IMR-90 (cell line): Measurements from ENCODE around the gene FBXW10B. TPM values are rescaled to one million over a fixed set of nuclear protein-coding genes. Genes with fewer than 3 reads are reported as not detected.

ENCODE experiments used
- ATAC-seq: fragments of 200-7000 bp; cut with Tn5 transposase; 2 replicates; pipeline ENCODE4 v1.9.1; 2020; ENCODE audit warnings: low read depth, mild to moderate bottlenecking, moderate library complexity
- BruUV-seq: library from RNA; stranded (reverse); fragments of 400-500 nt; replicated peaks from 2 replicates; lab custom pipeline; 2021; lab: Mats Ljungman, UMichigan
- CTCF ChIA-PET: fragments of 300-600 bp; formaldehyde crosslinking; extraction: SDS; loops from one replicate; lab custom pipeline; 2021; ENCODE audit warnings: antibody characterized with exemption; lab: Yijun Ruan, JAX
- POLR2A ChIA-PET: fragments of 300-600 bp; sonication (Branson Sonifier 250); formaldehyde crosslinking; loops from one replicate; lab custom pipeline; 2022; ENCODE audit warnings: antibody characterized with exemption; ENCODE audit not compliant: unreplicated experiment; lab: Charles Lee
- DNase-seq: peaks from one replicate; pipeline ENCODE4 v3.0.0; 2013
- H2AFZ ChIP-seq: replicated peaks from 2 replicates; pipeline ENCODE3; 2013; ENCODE audit warnings: low read length, mild to moderate bottlenecking; ENCODE audit not compliant: poor library complexity
- H2AK5ac ChIP-seq: 2 replicates; pipeline ENCODE4 v1.6.1; 2013; ENCODE audit warnings: low read depth, low read length, inconsistent platforms
- H2AK9ac ChIP-seq: replicated peaks from 2 replicates; pipeline ENCODE3; 2013; ENCODE audit warnings: mild to moderate bottlenecking, low read depth, low read length, moderate library complexity; ENCODE audit not compliant: poor library complexity
- H2BK120ac ChIP-seq: 2 replicates; pipeline ENCODE4 v1.6.1; 2013; ENCODE audit warnings: low read depth, low read length, inconsistent platforms
- H2BK15ac ChIP-seq: 3 replicates; pipeline ENCODE4 v1.6.1; 2013; ENCODE audit warnings: low read depth, low read length, inconsistent platforms
- H2BK20ac ChIP-seq: 2 replicates; pipeline ENCODE4 v1.6.1; 2013; ENCODE audit warnings: low read depth, mild to moderate bottlenecking, inconsistent platforms, low read length, moderate library complexity
- H2BK5ac ChIP-seq: 2 replicates; pipeline ENCODE4 v1.6.1; 2013; ENCODE audit warnings: mild to moderate bottlenecking, low read depth, low read length, inconsistent platforms; ENCODE audit not compliant: poor library complexity, severe bottlenecking
- H3K14ac ChIP-seq: replicated peaks from 2 replicates; pipeline ENCODE4 v1.6.1; 2013; ENCODE audit warnings: low read depth, low read length, inconsistent platforms
- H3K18ac ChIP-seq: 2 replicates; pipeline ENCODE4 v1.6.1; 2013; ENCODE audit warnings: low read depth, low read length, control low read depth
- H3K23ac ChIP-seq: 2 replicates; pipeline ENCODE4 v1.6.1; 2013; ENCODE audit warnings: low read depth, low read length, inconsistent platforms
- H3K27ac ChIP-seq: 2 replicates; pipeline ENCODE4 v1.5.1; 2013; ENCODE audit warnings: mild to moderate bottlenecking, control low read depth, low read length; ENCODE audit not compliant: insufficient read depth
- H3K27me3 ChIP-seq: 2 replicates; pipeline ENCODE4 v1.6.1; 2013; ENCODE audit warnings: low read length; ENCODE audit not compliant: control insufficient read depth, insufficient read depth
- H3K36me3 ChIP-seq: 2 replicates; pipeline ENCODE4 v1.6.1; 2013; ENCODE audit warnings: low read length, mixed read lengths; ENCODE audit not compliant: control insufficient read depth, insufficient read depth
- H3K4ac ChIP-seq: 2 replicates; pipeline ENCODE4 v1.6.1; 2013; ENCODE audit warnings: low read depth, low read length, inconsistent platforms
- H3K4me1 ChIP-seq: 2 replicates; pipeline ENCODE4 v1.6.1; 2013; ENCODE audit warnings: low read length, mixed read lengths; ENCODE audit not compliant: control insufficient read depth, insufficient read depth
- H3K4me2 ChIP-seq: 2 replicates; pipeline ENCODE4 v1.6.1; 2013; ENCODE audit warnings: low read depth, mild to moderate bottlenecking, control low read depth, low read length, moderate library complexity
- H3K4me3 ChIP-seq: 2 replicates; pipeline ENCODE4 v1.5.1; 2013; ENCODE audit warnings: low read depth, mild to moderate bottlenecking, control low read depth, low read length, moderate library complexity; ENCODE audit not compliant: insufficient read depth
- H3K56ac ChIP-seq: 2 replicates; pipeline ENCODE4 v1.6.1; 2013; ENCODE audit warnings: low read length, inconsistent platforms; ENCODE audit not compliant: insufficient read depth; ENCODE audit errors: extremely low read depth
- H3K79me1 ChIP-seq, 2 experiments: 2 replicates each; pipeline ENCODE4 v1.6.1; 2013; ENCODE audit warnings: low read length in 2 of 2, inconsistent platforms in 1 of 2, low read depth in 1 of 2
- H3K9ac ChIP-seq: 2 replicates; pipeline ENCODE4 v1.6.1; 2013; ENCODE audit warnings: low read depth, low read length, control low read depth
- H3K9me1 ChIP-seq: 2 replicates; pipeline ENCODE4 v1.6.1; 2013; ENCODE audit warnings: low read length, inconsistent platforms; ENCODE audit not compliant: insufficient read depth
- H3K9me3 ChIP-seq: 2 replicates; pipeline ENCODE4 v1.6.1; 2013; ENCODE audit warnings: low read length; ENCODE audit not compliant: control insufficient read depth, insufficient read depth
- H4K20me1 ChIP-seq: 2 replicates; pipeline ENCODE4 v1.6.1; 2013; ENCODE audit warnings: low read length, inconsistent platforms; ENCODE audit not compliant: insufficient read depth
- H4K5ac ChIP-seq: 2 replicates; pipeline ENCODE4 v1.6.1; 2013; ENCODE audit warnings: mild to moderate bottlenecking, low read depth, low read length, control low read depth
- H4K8ac ChIP-seq, 2 experiments: 2 replicates each; pipeline ENCODE4 v1.6.1; 2013; ENCODE audit warnings: low read depth in 2 of 2, low read length in 2 of 2, control low read depth in 1 of 2, inconsistent platforms in 1 of 2
- H4K91ac ChIP-seq: 2 replicates; pipeline ENCODE4 v1.6.1; 2013; ENCODE audit warnings: low read depth, low read length, inconsistent platforms; ENCODE audit not compliant: insufficient read depth
- CEBPB ChIP-seq: IDR thresholded peaks from 2 replicates; pipeline ENCODE4 v1.6.1; 2012; ENCODE audit warnings: low read depth, low read length, improper control_type of control experiment
- CHD1 ChIP-seq: IDR thresholded peaks from 2 replicates; pipeline ENCODE4 v1.6.1; 2012; ENCODE audit warnings: low read depth, low read length, improper control_type of control experiment
- FOS ChIP-seq: fragments of 150-350 bp; IDR thresholded peaks from 2 replicates; pipeline ENCODE4 v1.6.1; 2016; ENCODE audit warnings: low read depth, low read length
- MAFK ChIP-seq: IDR thresholded peaks from 2 replicates; pipeline ENCODE4 v1.6.1; 2012; ENCODE audit warnings: low read depth, low read length, improper control_type of control experiment
- MAZ ChIP-seq: IDR thresholded peaks from 2 replicates; pipeline ENCODE4 v1.6.1; 2012; ENCODE audit warnings: low read depth, mild to moderate bottlenecking, low read length, improper control_type of control experiment, moderate library complexity, borderline replicate concordance
- NFE2L2 ChIP-seq: fragments of 150-350 bp; IDR thresholded peaks from 2 replicates; pipeline ENCODE4 v1.6.1; 2016; ENCODE audit warnings: low read depth, mild to moderate bottlenecking, low read length
- POLR2A ChIP-seq: IDR thresholded peaks from 2 replicates; pipeline ENCODE4 v1.6.1; 2012; ENCODE audit warnings: mild to moderate bottlenecking, low read depth, low read length
- RAD21 ChIP-seq: IDR thresholded peaks from 2 replicates; pipeline ENCODE4 v1.6.1; 2012; ENCODE audit warnings: low read length, improper control_type of control experiment
- RCOR1 ChIP-seq: IDR thresholded peaks from 2 replicates; pipeline ENCODE4 v1.6.1; 2012; ENCODE audit warnings: mild to moderate bottlenecking, low read length, improper control_type of control experiment; ENCODE audit not compliant: insufficient replicate concordance
- RFX5 ChIP-seq: IDR thresholded peaks from 2 replicates; pipeline ENCODE4 v1.8.0; 2012; ENCODE audit warnings: low read depth, mild to moderate bottlenecking, low read length, moderate library complexity
- SMC3 ChIP-seq: fragments of 150-350 bp; IDR thresholded peaks from 2 replicates; pipeline ENCODE4 v1.6.1; 2016; ENCODE audit warnings: low read depth, mild to moderate bottlenecking, antibody characterized with exemption, low read length, moderate library complexity
- WGBS, 2 experiments: methylation state at CpG; one replicate each; pipeline versions ENCODE4 v1.1.5 to v1.1.7; 2013; ENCODE audit warnings: missing lambda C conversion rate in 2 of 2; ENCODE audit not compliant: insufficient read length in 1 of 2; ENCODE audit errors: extremely low coverage in 2 of 2; 5-methylcytosine and 5-hydroxymethylcytosine counted together
- dilution Hi-C: fragments of 300-500 bp; cut with HindIII; formaldehyde crosslinking; loops from one replicate; pipeline ENCODE4 v1.14.3; 2018; ENCODE audit warnings: low sequenced_read_pairs; ENCODE audit not compliant: unreplicated experiment
- in situ Hi-C: fragments of 300-500 bp; cut with MboI; formaldehyde crosslinking; loops from 3 replicates; pipeline ENCODE4 v1.14.3; 2019; ENCODE audit warnings: low sequenced_read_pairs, inconsistent platforms, mixed read lengths
- intact Hi-C: fragments of 100-400 bp; cut with micrococcal nuclease; formaldehyde crosslinking; loops from 2 replicates; pipeline ENCODE4 v1.10.0; 2022
- polyA plus RNA-seq, 3 experiments: library from polyadenylated mRNA; depleted of rRNA; stranded (reverse); fragments of >200 nt; gene quantifications; 2 replicates each; pipeline ENCODE4 v1.2.3, GENCODE V29; 2012; ENCODE audit warnings: low replicate concordance in 1 of 3
- total RNA-seq: library from RNA; depleted of rRNA; stranded (reverse); fragments of >200 nt; gene quantifications from 2 replicates; pipeline ENCODE4 v1.2.3, GENCODE V29; 2012
- TF ChIP-seq, protein P1 (sequence below): fragments of 150-350 bp; IDR thresholded peaks from 2 replicates; pipeline ENCODE4 v1.6.1; 2016; ENCODE audit warnings: low read depth, mild to moderate bottlenecking, low read length, moderate library complexity, borderline replicate concordance
- TF ChIP-seq, protein P2 (sequence below): conservative IDR thresholded peaks from 2 replicates; pipeline ENCODE4 v1.5.1; 2012; ENCODE audit warnings: mild to moderate bottlenecking, low read depth, low read length, improper control_type of control experiment
- TF ChIP-seq, protein P3 (sequence below): fragments of 150-350 bp; IDR thresholded peaks from 2 replicates; pipeline ENCODE4 v1.6.1; 2017; ENCODE audit warnings: mild to moderate bottlenecking, antibody characterized with exemption, low read length, low read depth

FBXW10B gene
- total and polyA plus RNA-seq, 2 of the 4 experiments (the other 2 are of a cell fraction) = under 0.01 to 0.43 TPM

DNA sequence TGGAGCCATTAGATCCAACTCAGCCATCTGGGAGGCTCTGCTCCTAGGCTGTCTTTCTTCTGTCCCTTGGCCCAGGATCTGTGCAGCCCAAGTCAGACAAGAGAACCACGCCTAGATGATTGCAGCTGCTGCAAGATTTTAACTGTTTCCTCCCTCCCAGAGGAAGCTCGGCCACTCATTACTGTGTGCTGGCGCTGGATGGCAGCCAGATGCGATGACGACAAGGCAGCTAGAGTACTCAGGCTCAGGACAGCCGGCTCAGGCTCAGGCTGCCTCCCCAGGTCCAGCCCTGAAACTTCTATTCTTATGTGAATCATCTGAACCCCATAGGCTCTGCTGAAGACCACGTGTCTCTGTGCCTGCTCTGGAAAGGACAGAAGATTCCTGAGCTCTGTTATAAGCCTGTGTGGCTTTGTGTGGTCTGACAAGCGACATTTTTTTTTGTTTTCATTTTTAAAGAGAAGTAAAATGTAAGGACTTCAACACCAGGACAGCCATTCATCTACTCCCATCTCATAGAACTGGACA is 32.1 kb upstream of the FBXW10B start:
- H2BK120ac ChIP-seq = peak overlapping the region; percentile 86
- peak overlapping the region; percentile 31; the same call in 2 of the 3 replicates for H2BK15ac ChIP-seq
- peaks cover 14% of the 10 kb centered on the region for H3K4me1 ChIP-seq
- peak overlapping the region; percentile 30 for H3K18ac ChIP-seq
- H3K56ac ChIP-seq = peak overlapping the region; percentile 67
- H3K79me1 ChIP-seq = peaks cover 9 to 28% of the 10 kb centered on the region in 2 experiments
- peak overlapping the region; percentile 21 for H4K5ac ChIP-seq
- H3K27ac ChIP-seq = peak overlapping the region; percentile 83
- dilution Hi-C loops (no loop called here), intact Hi-C loops (loop anchor here (5.0 kb wide), 1 partner anchor 394 kb away; no protein-coding TSS in a partner anchor), in situ Hi-C loops (loop anchor here (25.0 kb wide), 1 partner anchor 389 kb away; the partner anchor contains the start of gene PMP22)
- BruUV-seq = no TSS peak
- H3K27me3 ChIP-seq = no peaks in the 10 kb centered on the region
- ATAC-seq (peak; percentile 95), DNase-seq (peak; percentile 99)
- peak overlapping the region; percentile 87 for H2BK5ac ChIP-seq
- peak overlapping the region; percentile 91 for H2AFZ ChIP-seq
- peak overlapping the region; percentile 95 for H2AK9ac ChIP-seq
- no peaks in the 10 kb centered on the region for H3K9me3 ChIP-seq
- H3K4ac ChIP-seq = peak overlapping the region; percentile 97
- peak overlapping the region; percentile 90 for H3K14ac ChIP-seq
- H3K36me3 ChIP-seq = no peaks in the 10 kb centered on the region
- peak overlapping the region; percentile 32 to 82 for H4K8ac ChIP-seq
- H2AK5ac ChIP-seq = peak overlapping the region; percentile 96
- H3K4me3 ChIP-seq = peak overlapping the region; percentile 71
- H3K4me2 ChIP-seq = peak overlapping the region; percentile 97
- H2BK20ac ChIP-seq = peak overlapping the region; percentile 66
- 0% methylated on average over 1 of the region's 8 CpGs; no CpG with 5 or more reads in 1 of the 2 experiments for WGBS, 2 experiments
- peak overlapping the region; percentile 68 for H3K9ac ChIP-seq
- H4K20me1 ChIP-seq = no peaks in the 10 kb centered on the region
- peak overlapping the region; percentile 93 for H4K91ac ChIP-seq
- H3K23ac ChIP-seq = peak overlapping the region; percentile 97
- ChIA-PET POLR2A (interaction anchor here (0.5 kb wide), 1 partner anchor 187 kb away, joined by 3 read pairs; no protein-coding TSS in a partner anchor), CTCF (interaction anchor here (0.7 to 0.9 kb wide), 2 partner anchors 12 to 346 kb away, joined by 3 to 4 read pairs; no protein-coding TSS in a partner anchor)
- peaks cover 4% of the 10 kb centered on the region for H3K9me1 ChIP-seq
- TF ChIP-seq RAD21 (peak; percentile 36), RFX5 (no peak), MAFK (0 out of 2 replicates have a peak, but pooled peaks have one; percentile 24), RCOR1 (no peak), MAZ (peak; percentile 57; the same call in 1 of the 2 replicates), CHD1 (no peak), NFE2L2 (no peak), FOS (no peak), SMC3 (no peak), POLR2A (peak; percentile 68; the same call in 1 of the 2 replicates), CEBPB (peak; percentile 78)
- TF ChIP-seq, protein P1, sequence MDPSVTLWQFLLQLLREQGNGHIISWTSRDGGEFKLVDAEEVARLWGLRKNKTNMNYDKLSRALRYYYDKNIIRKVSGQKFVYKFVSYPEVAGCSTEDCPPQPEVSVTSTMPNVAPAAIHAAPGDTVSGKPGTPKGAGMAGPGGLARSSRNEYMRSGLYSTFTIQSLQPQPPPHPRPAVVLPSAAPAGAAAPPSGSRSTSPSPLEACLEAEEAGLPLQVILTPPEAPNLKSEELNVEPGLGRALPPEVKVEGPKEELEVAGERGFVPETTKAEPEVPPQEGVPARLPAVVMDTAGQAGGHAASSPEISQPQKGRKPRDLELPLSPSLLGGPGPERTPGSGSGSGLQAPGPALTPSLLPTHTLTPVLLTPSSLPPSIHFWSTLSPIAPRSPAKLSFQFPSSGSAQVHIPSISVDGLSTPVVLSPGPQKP = no peak
- TF ChIP-seq, protein P2, sequence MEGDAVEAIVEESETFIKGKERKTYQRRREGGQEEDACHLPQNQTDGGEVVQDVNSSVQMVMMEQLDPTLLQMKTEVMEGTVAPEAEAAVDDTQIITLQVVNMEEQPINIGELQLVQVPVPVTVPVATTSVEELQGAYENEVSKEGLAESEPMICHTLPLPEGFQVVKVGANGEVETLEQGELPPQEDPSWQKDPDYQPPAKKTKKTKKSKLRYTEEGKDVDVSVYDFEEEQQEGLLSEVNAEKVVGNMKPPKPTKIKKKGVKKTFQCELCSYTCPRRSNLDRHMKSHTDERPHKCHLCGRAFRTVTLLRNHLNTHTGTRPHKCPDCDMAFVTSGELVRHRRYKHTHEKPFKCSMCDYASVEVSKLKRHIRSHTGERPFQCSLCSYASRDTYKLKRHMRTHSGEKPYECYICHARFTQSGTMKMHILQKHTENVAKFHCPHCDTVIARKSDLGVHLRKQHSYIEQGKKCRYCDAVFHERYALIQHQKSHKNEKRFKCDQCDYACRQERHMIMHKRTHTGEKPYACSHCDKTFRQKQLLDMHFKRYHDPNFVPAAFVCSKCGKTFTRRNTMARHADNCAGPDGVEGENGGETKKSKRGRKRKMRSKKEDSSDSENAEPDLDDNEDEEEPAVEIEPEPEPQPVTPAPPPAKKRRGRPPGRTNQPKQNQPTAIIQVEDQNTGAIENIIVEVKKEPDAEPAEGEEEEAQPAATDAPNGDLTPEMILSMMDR = no peak
- TF ChIP-seq, protein P3, sequence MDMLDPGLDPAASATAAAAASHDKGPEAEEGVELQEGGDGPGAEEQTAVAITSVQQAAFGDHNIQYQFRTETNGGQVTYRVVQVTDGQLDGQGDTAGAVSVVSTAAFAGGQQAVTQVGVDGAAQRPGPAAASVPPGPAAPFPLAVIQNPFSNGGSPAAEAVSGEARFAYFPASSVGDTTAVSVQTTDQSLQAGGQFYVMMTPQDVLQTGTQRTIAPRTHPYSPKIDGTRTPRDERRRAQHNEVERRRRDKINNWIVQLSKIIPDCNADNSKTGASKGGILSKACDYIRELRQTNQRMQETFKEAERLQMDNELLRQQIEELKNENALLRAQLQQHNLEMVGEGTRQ = peak; percentile 93
